Uterus (tissue), 4 donors: ENCODE results near the gene CCNDBP1. TPM values are rescaled to one million over a fixed set of nuclear protein-coding genes. Genes with fewer than 3 reads are reported as not detected.

Source experiments
- DNase-seq, 2 donors: peaks; one replicate each; pipeline ENCODE4 v3.0.0-alpha.2; 2019 to 2020
- H3K27ac ChIP-seq, 2 donors: fragments of 200-600 bp; sonication (generic); 1 replicate in 1 of 2; 2 replicates in 1 of 2; pipeline ENCODE4 v1.5.1; 2016 to 2018
- H3K27me3 ChIP-seq, 2 donors: fragments of 200-600 bp; sonication (generic); one replicate each; pipeline ENCODE4 v1.5.1; 2018 to 2019; ENCODE audit warnings: control low read depth in 1 of 2
- H3K36me3 ChIP-seq, 2 donors: fragments of 200-600 bp; sonication (generic); one replicate each; pipeline ENCODE4 v1.5.1; 2019; ENCODE audit warnings: control low read depth in 1 of 2
- H3K4me1 ChIP-seq, 2 donors: fragments of 200-600 bp; sonication (generic); one replicate each; pipeline ENCODE4 v1.5.1; 2018 to 2019; ENCODE audit warnings: control low read depth in 1 of 2
- H3K4me3 ChIP-seq, 2 donors: fragments of 200-600 bp; sonication (generic); 1 replicate in 1 of 2; 2 replicates in 1 of 2; pipeline ENCODE4 v1.5.1; 2018 to 2019; ENCODE audit warnings: mild to moderate bottlenecking in 1 of 2
- H3K9me3 ChIP-seq, 2 donors: fragments of 200-600 bp; sonication (generic); one replicate each; pipeline ENCODE4 v1.5.1; 2019; ENCODE audit warnings: control low read depth in 1 of 2
- CTCF ChIP-seq, 4 experiments: fragments of 200-600 bp in 2 of 4; fragments of 450-650 bp in 2 of 4; sonication (generic) in 2 of 4; IDR thresholded peaks; one replicate each; pipeline ENCODE4 v1.5.1; 2016 to 2019; ENCODE audit warnings: antibody characterized with exemption in 4 of 4, mild to moderate bottlenecking in 2 of 4, moderate library complexity in 1 of 4
- POLR2A ChIP-seq, 2 donors: fragments of 450-650 bp; IDR thresholded peaks; one replicate each; pipeline ENCODE4 v1.6.1; 2016; ENCODE audit warnings: antibody characterized with exemption in 2 of 2, mild to moderate bottlenecking in 1 of 2, moderate library complexity in 1 of 2
- intact Hi-C: fragments of 100-400 bp; cut with DNase I; formaldehyde crosslinking; loops from one replicate; pipeline ENCODE4 v1.15.1; 2023; ENCODE audit warnings: low total_unique reads
- total RNA-seq, 4 donors: library from RNA; depleted of rRNA in 3 of 4; stranded (reverse); fragments of >200 nt in 3 of 4; gene quantifications; one replicate each; pipeline versions ENCODE4 v1.1.0 to v1.2.4, GENCODE V29; 2014 to 2023
- donor health status: DM: yes; HTN: yes; CAD: no.

Gene CCNDBP1
- total RNA-seq, 4 donors from 2014 or later, result 27.9 to 45.6 (median 44.0) TPM

- Histone ChIP-seq H3K36me3 (no peaks in the 10 kb centered on the region), H3K27me3 (no peaks in the 10 kb centered on the region), H3K9me3 (no peaks in the 10 kb centered on the region), H3K4me1 (no peaks in the 10 kb centered on the region), H3K4me3 (no peak overlapping the region), H3K27ac (no peak overlapping the region)
- DNase-seq, result no peak
- no peak for TF ChIP-seq POLR2A (IDR thresholded peaks at IDR 0.05)
- TF ChIP-seq CTCF (IDR thresholded peaks at IDR 0.05), result no peak
- intact Hi-C loops, result no loop called here
Measured at GRCh38 chr15:43218908-43219706, 33.9 kb downstream of the CCNDBP1 start.

GRCh38 chr15:43219929-43220928 is 35.0 kb downstream of the CCNDBP1 start:
- Histone ChIP-seq H3K4me3 (no peak overlapping the region), H3K4me1 (no peaks in the 10 kb centered on the region), H3K27ac (no peak overlapping the region), H3K27me3 (no peaks in the 10 kb centered on the region), H3K9me3 (no peaks in the 10 kb centered on the region), H3K36me3 (no peaks in the 10 kb centered on the region)
- no peak for DNase-seq
- TF ChIP-seq POLR2A (IDR thresholded peaks at IDR 0.05) (no peak), CTCF (IDR thresholded peaks at IDR 0.05) (no peak)
- intact Hi-C loops, result no loop called here

GRCh38 chr15:43220991-43221403 is 35.8 kb downstream of the CCNDBP1 start, which contains the start of gene EPB42:
TSS of gene EPB42 (minus strand) at chr15:43221018. CDS start at chr15:43220825, 193 bp downstream.
- Histone ChIP-seq H3K27ac (no peak within 1 kb of the TSS), H3K9me3 (no peaks in the 10 kb centered on the region), H3K36me3 (no peaks in the 10 kb centered on the region), H3K4me3 (no peak within 1 kb of the TSS), H3K27me3 (no peaks in the 10 kb centered on the region), H3K4me1 (no peaks in the 10 kb centered on the region)
- intact Hi-C loops, result no loop called here
- no peak for TF ChIP-seq CTCF (IDR thresholded peaks at IDR 0.05)
- TF ChIP-seq POLR2A (IDR thresholded peaks at IDR 0.05), result no peak
- DNase-seq, result no peak

GRCh38 chr15:43221422-43221821 is 36.2 kb downstream of the CCNDBP1 start:
- no peak for TF ChIP-seq POLR2A (IDR thresholded peaks at IDR 0.05)
- no peak for TF ChIP-seq CTCF (IDR thresholded peaks at IDR 0.05)
- H3K4me3 ChIP-seq, result no peak overlapping the region
- no peaks in the 10 kb centered on the region for H3K36me3 ChIP-seq
- H3K9me3 ChIP-seq, result no peaks in the 10 kb centered on the region
- no peaks in the 10 kb centered on the region for H3K27me3 ChIP-seq
- intact Hi-C loops, result no loop called here
- H3K27ac ChIP-seq, result no peak overlapping the region
- H3K4me1 ChIP-seq, result no peaks in the 10 kb centered on the region
- no peak for DNase-seq
